ENCODE measurements around the gene SLF1. TPM values are rescaled to one million over a fixed set of nuclear protein-coding genes. Genes with fewer than 3 reads are reported as not detected.

SLF1 gene
- total RNA-seq, 1 donor from 2014 or later, result 5.3 TPM

DNA sequence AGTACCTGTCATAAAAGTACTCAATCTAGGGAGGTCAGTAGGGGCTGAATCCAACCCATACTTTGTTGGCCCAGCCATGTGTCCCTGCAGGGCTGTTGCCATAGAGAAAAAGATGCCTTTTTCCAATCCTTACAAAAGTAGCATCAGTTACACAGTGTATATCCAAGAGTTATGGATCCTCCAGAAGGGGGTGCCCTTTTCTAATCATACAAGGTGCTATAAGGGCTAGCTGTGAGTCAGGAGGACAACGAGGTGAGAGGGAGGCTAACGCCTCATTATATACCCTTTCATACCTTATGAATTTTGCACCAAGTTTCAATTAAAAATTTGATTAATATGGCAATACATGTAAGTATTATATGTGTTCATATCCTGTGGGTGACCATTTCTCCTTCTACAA lies 4.9 kb upstream of the SLF1 start:
- Mint-ChIP-seq H3K4me1 (ENCODE audit: low read depth, unreplicated experiment) (peaks cover 3% of the 10 kb centered on the region), H3K9me3 (ENCODE audit: unreplicated experiment) (no peaks in the 10 kb centered on the region), H3K27ac (ENCODE audit: unreplicated experiment) (no peak overlapping the region), H3K4me3 (ENCODE audit: unreplicated experiment) (no peak overlapping the region), H3K27me3 (ENCODE audit: low read depth, unreplicated experiment) (no peaks in the 10 kb centered on the region), H3K36me3 (ENCODE audit: low read depth, unreplicated experiment) (no peaks in the 10 kb centered on the region)
- Histone ChIP-seq H3K9ac (ENCODE audit: low read length) (no peak overlapping the region), H3K4me3 (ENCODE audit: insufficient read depth, low read depth, low read length) (no peak overlapping the region), H3K36me3 (ENCODE audit: insufficient read depth, low read length) (no peaks in the 10 kb centered on the region), H3K4me1 (ENCODE audit: insufficient read depth, low read length) (peaks cover 6% of the 10 kb centered on the region), H3K4me2 (ENCODE audit: low read length) (no peak overlapping the region), H2AFZ (ENCODE audit: low read depth, low read length) (no peak overlapping the region), H3K27ac (ENCODE audit: low read depth, low read length) (no peak overlapping the region), H3K27me3 (ENCODE audit: insufficient read depth, low read length) (no peaks in the 10 kb centered on the region), H4K20me1 (ENCODE audit: insufficient read depth, low read length) (no peaks in the 10 kb centered on the region), H3K9me3 (ENCODE audit: insufficient read depth, low read depth, low read length) (no peaks in the 10 kb centered on the region), H3K79me2 (ENCODE audit: insufficient read depth, low read length) (peaks cover 26% of the 10 kb centered on the region)
- TF ChIP-seq EZH2 (IDR thresholded peaks at IDR 0.05; ENCODE audit: insufficient read depth, low read length), result no peak
- TF ChIP-seq, protein P1, sequence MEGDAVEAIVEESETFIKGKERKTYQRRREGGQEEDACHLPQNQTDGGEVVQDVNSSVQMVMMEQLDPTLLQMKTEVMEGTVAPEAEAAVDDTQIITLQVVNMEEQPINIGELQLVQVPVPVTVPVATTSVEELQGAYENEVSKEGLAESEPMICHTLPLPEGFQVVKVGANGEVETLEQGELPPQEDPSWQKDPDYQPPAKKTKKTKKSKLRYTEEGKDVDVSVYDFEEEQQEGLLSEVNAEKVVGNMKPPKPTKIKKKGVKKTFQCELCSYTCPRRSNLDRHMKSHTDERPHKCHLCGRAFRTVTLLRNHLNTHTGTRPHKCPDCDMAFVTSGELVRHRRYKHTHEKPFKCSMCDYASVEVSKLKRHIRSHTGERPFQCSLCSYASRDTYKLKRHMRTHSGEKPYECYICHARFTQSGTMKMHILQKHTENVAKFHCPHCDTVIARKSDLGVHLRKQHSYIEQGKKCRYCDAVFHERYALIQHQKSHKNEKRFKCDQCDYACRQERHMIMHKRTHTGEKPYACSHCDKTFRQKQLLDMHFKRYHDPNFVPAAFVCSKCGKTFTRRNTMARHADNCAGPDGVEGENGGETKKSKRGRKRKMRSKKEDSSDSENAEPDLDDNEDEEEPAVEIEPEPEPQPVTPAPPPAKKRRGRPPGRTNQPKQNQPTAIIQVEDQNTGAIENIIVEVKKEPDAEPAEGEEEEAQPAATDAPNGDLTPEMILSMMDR (IDR thresholded peaks at IDR 0.05; ENCODE audit: insufficient read depth, low read depth, low read length), result no peak
- FAIRE-seq (no peak), DNase-seq (ENCODE audit: low read depth) (no peak)

DNA sequence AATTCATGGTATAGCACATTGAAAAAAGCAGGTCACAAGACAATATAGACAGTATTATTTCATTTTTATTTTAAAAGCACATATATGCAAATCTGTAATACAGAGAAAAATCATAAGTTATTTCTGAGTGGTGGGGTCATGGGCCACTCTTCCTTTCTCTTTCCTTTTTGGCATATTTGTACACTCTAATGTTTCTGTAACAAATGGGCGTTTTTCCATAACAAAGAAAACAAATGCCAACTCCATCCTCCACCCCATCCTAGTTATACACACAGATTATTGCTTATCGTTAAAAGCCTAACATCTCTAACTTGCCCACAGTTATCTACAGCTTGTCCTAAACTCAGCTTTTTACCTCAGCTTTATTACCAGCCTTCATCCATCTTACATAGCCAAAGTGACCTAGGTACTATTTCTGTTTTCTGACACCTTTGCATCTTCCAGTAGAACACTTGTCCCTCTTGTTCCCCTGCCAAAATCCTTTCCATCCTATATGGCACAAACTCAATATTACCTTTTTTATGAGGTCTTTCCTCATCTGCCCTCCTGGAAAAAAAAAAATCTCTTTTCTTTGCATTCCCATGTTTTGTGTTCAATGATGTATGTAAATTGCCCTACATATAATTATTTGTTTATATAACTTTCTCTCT lies 4.2 kb upstream of the SLF1 start:
- no peak for DNase-seq (ENCODE audit: low read depth)
- no peaks in the 10 kb centered on the region for H3K9me3 ChIP-seq (ENCODE audit: insufficient read depth, low read depth, low read length)
- no peaks in the 10 kb centered on the region for H3K27me3 Mint-ChIP-seq (ENCODE audit: low read depth, unreplicated experiment)

GRCh38 chr5:94615862-94616261 lies 2.6 kb upstream of the SLF1 start:
- H3K27ac ChIP-seq (ENCODE audit: low read depth, low read length), result no peak overlapping the region
- TF ChIP-seq, protein P1 (IDR thresholded peaks at IDR 0.05; ENCODE audit: insufficient read depth, low read depth, low read length), result no peak
- TF ChIP-seq EZH2 (IDR thresholded peaks at IDR 0.05; ENCODE audit: insufficient read depth, low read length), result no peak
- H3K4me3 Mint-ChIP-seq (ENCODE audit: unreplicated experiment), result no peak overlapping the region
- no peaks in the 10 kb centered on the region for H4K20me1 ChIP-seq (ENCODE audit: insufficient read depth, low read length)
- H3K27me3 ChIP-seq (ENCODE audit: insufficient read depth, low read length), result no peaks in the 10 kb centered on the region
- H3K27ac Mint-ChIP-seq (ENCODE audit: unreplicated experiment), result no peak overlapping the region
- no peak overlapping the region for H2AFZ ChIP-seq (ENCODE audit: low read depth, low read length)
- H3K9me3 Mint-ChIP-seq (ENCODE audit: unreplicated experiment), result no peaks in the 10 kb centered on the region
- no peak for FAIRE-seq
- H3K27me3 Mint-ChIP-seq (ENCODE audit: low read depth, unreplicated experiment), result no peaks in the 10 kb centered on the region
- no peaks in the 10 kb centered on the region for H3K36me3 ChIP-seq (ENCODE audit: insufficient read depth, low read length)
- no peaks in the 10 kb centered on the region for H3K36me3 Mint-ChIP-seq (ENCODE audit: low read depth, unreplicated experiment)
- H3K4me1 Mint-ChIP-seq (ENCODE audit: low read depth, unreplicated experiment), result peaks cover 8% of the 10 kb centered on the region
- no peak overlapping the region for H3K4me3 ChIP-seq (ENCODE audit: insufficient read depth, low read depth, low read length)
- H3K4me1 ChIP-seq (ENCODE audit: insufficient read depth, low read length), result peaks cover 6% of the 10 kb centered on the region
- H3K79me2 ChIP-seq (ENCODE audit: insufficient read depth, low read length), result peaks cover 41% of the 10 kb centered on the region
- H3K9ac ChIP-seq (ENCODE audit: low read length), result no peak overlapping the region
- no peak overlapping the region for H3K4me2 ChIP-seq (ENCODE audit: low read length)
- no peak for DNase-seq (ENCODE audit: low read depth)
- no peaks in the 10 kb centered on the region for H3K9me3 ChIP-seq (ENCODE audit: insufficient read depth, low read depth, low read length)

More for the DNA sequence above, 4.2 kb upstream of the SLF1 start:
- Mint-ChIP-seq H3K27ac (ENCODE audit: unreplicated experiment) (no peak overlapping the region), H3K36me3 (ENCODE audit: low read depth, unreplicated experiment) (no peaks in the 10 kb centered on the region), H3K4me1 (ENCODE audit: low read depth, unreplicated experiment) (peaks cover 5% of the 10 kb centered on the region), H3K9me3 (ENCODE audit: unreplicated experiment) (no peaks in the 10 kb centered on the region), H3K4me3 (ENCODE audit: unreplicated experiment) (no peak overlapping the region)
- H3K9ac ChIP-seq (ENCODE audit: low read length), result no peak overlapping the region
- H3K4me2 ChIP-seq (ENCODE audit: low read length), result no peak overlapping the region
- no peaks in the 10 kb centered on the region for H4K20me1 ChIP-seq (ENCODE audit: insufficient read depth, low read length)
- no peaks in the 10 kb centered on the region for H3K27me3 ChIP-seq (ENCODE audit: insufficient read depth, low read length)
- H2AFZ ChIP-seq (ENCODE audit: low read depth, low read length), result no peak overlapping the region
- peaks cover 6% of the 10 kb centered on the region for H3K4me1 ChIP-seq (ENCODE audit: insufficient read depth, low read length)
- H3K36me3 ChIP-seq (ENCODE audit: insufficient read depth, low read length), result no peaks in the 10 kb centered on the region
- no peak overlapping the region for H3K27ac ChIP-seq (ENCODE audit: low read depth, low read length)
- peaks cover 26% of the 10 kb centered on the region for H3K79me2 ChIP-seq (ENCODE audit: insufficient read depth, low read length)
- no peak overlapping the region for H3K4me3 ChIP-seq (ENCODE audit: insufficient read depth, low read depth, low read length)
- no peak for TF ChIP-seq EZH2 (IDR thresholded peaks at IDR 0.05; ENCODE audit: insufficient read depth, low read length)
- TF ChIP-seq, protein P1 (IDR thresholded peaks at IDR 0.05; ENCODE audit: insufficient read depth, low read depth, low read length), result no peak
- FAIRE-seq, result no peak
